HG02588 (cell line): Measurements from ENCODE around the gene TNFRSF4.
"Not testable (repeated sequence)": the region's sequence is repeated elsewhere in the genome, so short reads cannot be mapped to it uniquely, and the experiment has no call there.

Source experiments
- ATAC-seq: cut with Tn5 transposase; IDR thresholded peaks from one replicate; pipeline ENCODE4 v1.9.1; 2021; ENCODE audit warnings: mild to moderate bottlenecking, moderate library complexity; ENCODE audit not compliant: unreplicated experiment

Gene TNFRSF4

GRCh38 chr1:1213345-1214265, at the start of gene TNFRSF4:
TSS of gene TNFRSF4 (minus strand) at chr1:1214153. CDS start at chr1:1214127, 26 bp downstream.
- ATAC-seq: no peak

- no peak for ATAC-seq
Observed at GRCh38 chr1:1262758-1263157, 48.8 kb upstream of the TNFRSF4 start.

GRCh38 chr1:1262071-1262470, 48.1 kb upstream of the TNFRSF4 start:
- ATAC-seq: no peak

DNA sequence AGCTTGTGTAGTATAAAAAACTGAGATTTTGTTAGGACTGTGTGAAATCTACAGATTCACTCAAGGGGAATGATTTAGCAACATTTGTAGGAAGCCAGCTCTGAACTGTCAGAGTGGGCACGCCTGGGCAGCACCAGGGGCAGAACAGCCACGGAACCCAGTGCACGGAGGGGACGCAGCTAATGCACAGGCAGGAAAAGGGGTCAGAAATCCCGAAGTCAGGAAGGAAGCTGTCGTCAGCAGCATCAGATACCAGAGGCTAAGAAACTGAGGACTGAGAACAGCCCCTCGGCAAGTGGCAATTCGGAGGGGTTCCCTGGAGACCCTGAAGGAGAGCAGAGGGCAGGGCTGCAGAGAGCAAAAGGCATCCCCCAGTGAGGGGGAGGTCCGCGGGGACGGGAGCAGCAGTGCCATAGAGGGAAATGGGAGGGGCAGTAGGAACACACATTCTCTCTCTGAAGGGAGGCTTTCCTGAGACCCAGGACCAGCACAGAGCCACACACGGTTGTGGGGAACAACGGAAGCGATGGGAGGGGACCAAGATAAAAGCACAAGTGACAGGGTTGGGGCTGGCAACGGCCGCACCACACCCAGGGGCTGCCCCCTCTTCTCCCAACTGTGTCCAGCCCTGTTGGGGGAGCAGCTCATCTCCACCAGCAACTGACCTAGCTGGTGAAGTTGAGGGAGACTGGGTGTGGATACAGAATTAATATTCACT, 47.0 kb upstream of the TNFRSF4 start:
- no peak for ATAC-seq

DNA sequence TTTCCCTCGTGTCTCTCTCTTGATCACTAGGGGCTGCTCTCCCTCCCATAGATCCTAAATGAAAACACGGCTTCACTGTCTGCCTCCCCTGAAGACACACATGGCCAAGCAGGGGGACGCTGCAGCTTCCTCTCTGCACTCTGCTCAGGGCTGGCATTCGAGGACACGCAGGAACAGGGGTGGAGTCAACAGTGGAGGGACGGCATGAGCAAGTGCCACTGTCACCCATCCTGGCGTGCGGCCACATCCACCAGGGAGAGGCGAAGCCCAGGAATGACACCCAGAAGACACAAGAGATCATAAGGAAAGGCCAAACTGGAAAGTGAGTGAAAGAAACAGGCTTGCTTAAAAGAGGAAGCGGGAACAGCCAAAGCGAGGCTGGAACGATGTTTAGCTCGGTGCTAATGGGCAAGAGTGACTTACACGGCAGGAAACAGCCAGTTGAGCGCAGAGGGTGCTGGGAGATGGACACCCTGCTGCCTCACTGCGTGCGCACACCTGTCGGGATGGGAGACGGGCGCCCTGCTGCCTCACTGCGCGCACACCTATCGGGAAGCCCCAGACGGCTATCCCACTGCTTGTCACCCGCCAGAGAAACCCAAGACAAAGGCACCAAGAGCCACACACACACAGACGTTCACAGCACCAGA, 46.1 kb upstream of the TNFRSF4 start:
- no peak for ATAC-seq

DNA sequence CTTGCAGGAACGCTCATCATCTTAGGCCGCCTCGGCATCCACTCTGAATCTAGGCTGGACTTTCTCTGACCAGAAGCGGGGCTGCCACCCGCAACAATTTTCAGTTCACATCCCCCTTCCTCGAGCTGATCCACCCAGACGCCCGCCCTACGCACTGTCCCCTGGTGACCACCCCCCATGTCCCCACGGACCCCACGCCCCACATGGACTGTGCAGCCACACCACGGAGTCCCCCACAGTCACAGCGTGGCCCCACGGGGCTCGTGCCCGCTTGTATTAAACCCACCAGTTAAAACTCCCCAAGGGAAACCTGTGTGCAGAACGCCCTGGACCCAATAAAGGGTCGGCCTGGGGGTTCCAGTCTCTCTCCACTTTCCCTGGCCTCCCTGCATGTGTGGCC, 45.6 kb upstream of the TNFRSF4 start:
- no peak for ATAC-seq

DNA sequence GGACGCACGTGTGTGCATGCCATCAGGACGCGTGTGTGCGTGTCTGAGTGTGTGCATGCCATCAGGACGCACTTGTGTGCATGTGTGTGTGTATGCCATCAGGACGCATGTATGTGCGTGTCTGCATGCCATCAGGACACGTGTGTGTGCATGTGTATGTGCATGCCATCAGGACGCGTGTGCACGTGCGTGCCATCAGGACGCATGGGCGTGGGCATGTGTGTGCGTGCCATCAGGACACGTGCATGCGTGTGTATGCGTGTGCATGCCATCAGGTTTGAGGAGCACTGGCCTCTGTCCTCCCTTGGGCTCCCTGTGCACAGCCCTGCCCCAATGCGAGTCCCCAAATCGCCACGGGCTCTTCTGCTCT, 45.2 kb upstream of the TNFRSF4 start:
- no peak for ATAC-seq

- ATAC-seq: no peak
Observed at GRCh38 chr1:1256956-1257871, 43.3 kb upstream of the TNFRSF4 start.

GRCh38 chr1:1255611-1256010, 41.7 kb upstream of the TNFRSF4 start:
- ATAC-seq: no peak

DNA sequence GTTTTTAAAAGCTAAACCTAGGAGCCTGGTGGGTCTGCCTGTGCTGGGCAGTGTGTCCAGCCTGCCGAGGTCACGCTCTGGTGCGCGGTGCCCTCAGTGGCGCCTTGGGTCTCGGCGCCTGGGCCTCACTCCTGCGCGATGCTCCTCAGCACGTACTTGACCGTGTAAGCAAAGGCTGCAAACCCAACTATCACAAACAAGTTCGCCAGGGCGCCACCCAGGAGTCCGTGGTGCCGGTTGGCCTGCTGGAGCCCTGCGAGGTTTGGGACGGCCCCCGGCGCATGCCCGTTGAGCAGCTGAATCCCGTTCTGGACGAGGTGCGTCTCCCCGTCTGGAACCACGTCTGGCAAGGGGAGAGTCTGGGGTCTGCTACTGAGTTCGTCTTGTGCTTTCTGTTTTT, 41.1 kb upstream of the TNFRSF4 start:
- ATAC-seq: no peak

- no peak for ATAC-seq
Observed at GRCh38 chr1:1254667-1254998, 40.7 kb upstream of the TNFRSF4 start.

- ATAC-seq: no peak
Observed at GRCh38 chr1:1253972-1254666, 40.2 kb upstream of the TNFRSF4 start.

DNA sequence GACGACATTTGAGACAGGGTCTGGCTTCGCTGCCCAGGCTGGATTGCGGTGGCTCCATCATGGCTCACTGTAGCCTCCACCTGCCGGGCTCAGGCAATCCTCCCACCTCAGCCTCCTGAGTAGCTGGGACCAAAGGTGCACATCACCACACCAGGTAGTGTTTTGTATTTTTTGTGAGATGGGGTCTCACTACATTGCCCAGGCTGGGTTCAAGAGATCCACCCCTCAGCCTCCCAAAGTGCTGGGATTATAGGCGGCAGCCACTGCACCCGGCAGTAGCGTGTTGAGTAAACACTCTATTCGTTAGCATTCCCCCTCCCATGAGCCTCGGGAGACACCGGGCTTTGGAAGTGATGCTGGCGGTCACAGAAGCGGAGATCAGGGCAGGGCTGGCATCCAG, 39.4 kb upstream of the TNFRSF4 start:
- no peak for ATAC-seq

- ATAC-seq: no peak
Observed at GRCh38 chr1:1250786-1251284, 36.9 kb upstream of the TNFRSF4 start.

GRCh38 chr1:1248009-1248913, 34.3 kb upstream of the TNFRSF4 start:
- ATAC-seq: not testable (repeated sequence)

DNA sequence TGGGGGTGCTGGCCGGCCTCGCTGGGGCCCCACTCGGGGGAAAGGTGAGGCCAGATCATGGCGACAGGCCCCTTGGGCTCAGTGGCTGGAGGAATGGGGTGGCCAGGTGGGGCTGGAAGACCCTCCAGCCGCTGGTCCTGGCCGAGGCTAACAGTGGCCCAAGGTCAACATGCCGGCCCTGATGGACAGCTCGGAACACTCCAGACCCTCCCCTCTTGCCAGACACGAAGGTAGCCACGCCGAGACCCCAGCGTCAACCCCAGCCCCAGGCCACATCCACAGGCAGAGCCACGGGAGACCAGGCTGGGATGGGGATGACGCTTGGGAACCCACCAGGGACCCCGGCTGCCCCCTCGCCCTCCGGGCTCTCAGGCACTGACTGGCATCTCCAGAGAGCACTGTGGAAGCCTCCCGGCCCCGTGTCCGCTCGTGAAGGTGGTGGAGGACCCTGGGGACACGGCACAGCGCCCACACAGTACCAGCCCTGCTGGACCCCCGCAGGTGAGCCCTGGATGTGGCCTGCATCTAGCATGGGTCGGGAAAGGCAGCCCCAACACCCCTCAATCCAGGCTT, 33.5 kb upstream of the TNFRSF4 start:
- no peak for ATAC-seq

- ATAC-seq: no peak
Observed at GRCh38 chr1:1246577-1247340, 32.8 kb upstream of the TNFRSF4 start, which contains the start of gene C1QTNF12. TSS of gene C1QTNF12 (minus strand) at chr1:1246722. CDS start at chr1:1246690, 32 bp downstream.
